H9 (cell line): Measurements from ENCODE around the gene NHSL2. TPM values are rescaled to one million over a fixed set of nuclear protein-coding genes. Genes with fewer than 3 reads are reported as not detected.

Source experiments
- DNase-seq: peaks from one replicate; pipeline ENCODE4 v3.0.0-alpha.2; 2017
- H2AFZ ChIP-seq: one replicate; pipeline ENCODE4 v1.6.1; 2013; ENCODE audit warnings: mild to moderate bottlenecking, low read length, control low read depth, moderate library complexity
- H2AK5ac ChIP-seq: 2 replicates; pipeline ENCODE4 v1.6.1; 2013; ENCODE audit warnings: low read length, control low read depth, mixed read lengths; ENCODE audit not compliant: insufficient read length
- H2BK120ac ChIP-seq: one replicate; pipeline ENCODE4 v1.6.1; 2013; ENCODE audit warnings: low read depth, mild to moderate bottlenecking, low read length, control low read depth, inconsistent platforms; ENCODE audit not compliant: poor library complexity, severe bottlenecking
- H2BK12ac ChIP-seq: 2 replicates; pipeline ENCODE4 v1.6.1; 2013; ENCODE audit warnings: low read length, control low read depth, mixed read lengths, low read depth; ENCODE audit not compliant: insufficient read length
- H2BK15ac ChIP-seq: 2 replicates; pipeline ENCODE4 v1.6.1; 2013; ENCODE audit warnings: low read depth, low read length, control low read depth
- H2BK20ac ChIP-seq: one replicate; pipeline ENCODE4 v1.6.1; 2013; ENCODE audit warnings: low read depth, mild to moderate bottlenecking, low read length, control low read depth, inconsistent platforms; ENCODE audit not compliant: poor library complexity, severe bottlenecking
- H2BK5ac ChIP-seq: 2 replicates; pipeline ENCODE4 v1.6.1; 2013; ENCODE audit warnings: low read length, control low read depth, mixed read lengths; ENCODE audit not compliant: insufficient read length
- H3K14ac ChIP-seq: 2 replicates; pipeline ENCODE4 v1.6.1; 2013; ENCODE audit warnings: low read length, control low read depth; ENCODE audit not compliant: insufficient read depth
- H3K18ac ChIP-seq: 2 replicates; pipeline ENCODE4 v1.6.1; 2013; ENCODE audit warnings: low read depth, mild to moderate bottlenecking, mixed read lengths, low read length, control low read depth; ENCODE audit not compliant: insufficient read length
- H3K23ac ChIP-seq: 2 replicates; pipeline ENCODE4 v1.6.1; 2013; ENCODE audit warnings: low read length, control low read depth, mixed read lengths, low read depth; ENCODE audit not compliant: insufficient read length
- H3K23me2 ChIP-seq: 2 replicates; pipeline ENCODE4 v1.6.1; 2013; ENCODE audit warnings: low read depth, mild to moderate bottlenecking, mixed read lengths, low read length, control low read depth; ENCODE audit not compliant: insufficient read length, poor library complexity, severe bottlenecking
- H3K27ac ChIP-seq: 2 replicates; pipeline ENCODE4 v1.5.1; 2013; ENCODE audit warnings: low read length, control low read depth, mixed read lengths, low read depth; ENCODE audit not compliant: insufficient read length
- H3K27me3 ChIP-seq: 2 replicates; pipeline ENCODE4 v1.6.1; 2013; ENCODE audit warnings: low read length, control low read depth, inconsistent platforms; ENCODE audit not compliant: insufficient read depth
- H3K4ac ChIP-seq: 2 replicates; pipeline ENCODE4 v1.6.1; 2013; ENCODE audit warnings: low read depth, mild to moderate bottlenecking, control low read depth, inconsistent platforms, low read length, moderate library complexity
- H3K4me1 ChIP-seq: 2 replicates; pipeline ENCODE4 v1.6.1; 2013; ENCODE audit warnings: low read length, control low read depth, inconsistent platforms; ENCODE audit not compliant: insufficient read depth
- H3K4me2 ChIP-seq: 2 replicates; pipeline ENCODE4 v1.6.1; 2013; ENCODE audit warnings: low read length, control low read depth, mixed read lengths; ENCODE audit not compliant: insufficient read length, insufficient read depth
- H3K56ac ChIP-seq: 2 replicates; pipeline ENCODE4 v1.6.1; 2013; ENCODE audit warnings: low read depth, mild to moderate bottlenecking, mixed read lengths, low read length, control low read depth; ENCODE audit not compliant: insufficient read length
- H3K79me1 ChIP-seq: 2 replicates; pipeline ENCODE4 v1.6.1; 2013; ENCODE audit warnings: low read depth, mild to moderate bottlenecking, moderate library complexity, low read length, control low read depth, inconsistent platforms; ENCODE audit not compliant: insufficient read depth, poor library complexity, severe bottlenecking
- H3K79me2 ChIP-seq: 2 replicates; pipeline ENCODE4 v1.6.1; 2013; ENCODE audit warnings: low read length, control low read depth, inconsistent platforms; ENCODE audit not compliant: insufficient read depth
- H3K9ac ChIP-seq: 2 replicates; pipeline ENCODE4 v1.6.1; 2013; ENCODE audit warnings: low read length, control low read depth, mixed read lengths; ENCODE audit not compliant: insufficient read length; ENCODE audit errors: extremely low read depth
- H3K9me3 ChIP-seq: one replicate; pipeline ENCODE4 v1.6.1; 2013; ENCODE audit warnings: low read depth, low read length, inconsistent platforms; ENCODE audit not compliant: control insufficient read depth
- H3T11ph ChIP-seq: one replicate; pipeline ENCODE4 v1.6.1; 2013; ENCODE audit warnings: mild to moderate bottlenecking, low read length, control low read depth, inconsistent platforms
- H4K20me1 ChIP-seq: one replicate; pipeline ENCODE4 v1.6.1; 2013; ENCODE audit not compliant: control insufficient read depth, insufficient read length, insufficient read depth
- H4K5ac ChIP-seq: 2 replicates; pipeline ENCODE4 v1.6.1; 2013; ENCODE audit warnings: low read depth, mild to moderate bottlenecking, mixed read lengths, low read length, control low read depth; ENCODE audit not compliant: insufficient read length
- H4K8ac ChIP-seq: replicated peaks from 2 replicates; pipeline ENCODE4 v1.6.1; 2013; ENCODE audit warnings: low read length, control low read depth, mixed read lengths, low read depth; ENCODE audit not compliant: insufficient read length
- H4K91ac ChIP-seq: 2 replicates; pipeline ENCODE4 v1.6.1; 2013; ENCODE audit warnings: low read depth, mild to moderate bottlenecking, moderate library complexity, mixed read lengths, low read length, control low read depth; ENCODE audit not compliant: insufficient read length
- H3K27ac Mint-ChIP-seq, 3 experiments: 2 replicates in 2 of 3; 3 replicates in 1 of 3; pipeline ENCODE4 v1.8.0; 2020 to 2021; ENCODE audit warnings: mixed read lengths in 3 of 3, mild to moderate bottlenecking in 1 of 3, moderate library complexity in 1 of 3
- H3K27me3 Mint-ChIP-seq: 2 replicates; pipeline ENCODE4 v1.8.0; 2021; ENCODE audit warnings: low read depth, mild to moderate bottlenecking, moderate library complexity, mixed read lengths
- H3K36me3 Mint-ChIP-seq, 3 experiments: 2 replicates in 2 of 3; 3 replicates in 1 of 3; pipeline ENCODE4 v1.8.0; 2020 to 2021; ENCODE audit warnings: low read depth in 3 of 3, mixed read lengths in 3 of 3; ENCODE audit not compliant: insufficient read depth in 1 of 3
- H3K4me1 Mint-ChIP-seq, 2 experiments: 2 replicates each; pipeline ENCODE4 v1.8.0; 2020; ENCODE audit warnings: mixed read lengths in 2 of 2
- H3K4me3 Mint-ChIP-seq, 2 experiments: 2 replicates in 1 of 2; 3 replicates in 1 of 2; pipeline ENCODE4 v1.8.0; 2020 to 2021; ENCODE audit warnings: mild to moderate bottlenecking in 2 of 2, mixed read lengths in 2 of 2, moderate library complexity in 1 of 2
- H3K9me3 Mint-ChIP-seq, 2 experiments: 2 replicates in 1 of 2; 3 replicates in 1 of 2; pipeline ENCODE4 v1.8.0; 2020; ENCODE audit warnings: mild to moderate bottlenecking in 2 of 2, mixed read lengths in 2 of 2, moderate library complexity in 1 of 2
- whole genome bisulfite sequencing: extraction: QIAGEN DNeasy Blood & Tissue Kit; methylation state at CpG from one replicate; pipeline ENCODE4 v1.1.7; 2013; ENCODE audit warnings: missing lambda C conversion rate, low lambda C conversion rate, mixed read lengths; ENCODE audit not compliant: insufficient read length; ENCODE audit errors: extremely low coverage; 5-methylcytosine and 5-hydroxymethylcytosine counted together
- total RNA-seq: library from RNA; stranded (reverse); gene quantifications from 2 replicates; pipeline ENCODE4 v1.2.1, GENCODE V29; 2021
- TF ChIP-seq, protein P1 (sequence below): fragments of 200-600 bp; sonication (generic); conservative IDR thresholded peaks from 3 replicates; pipeline ENCODE4 v1.8.0; 2021; ENCODE audit warnings: antibody characterized with exemption, mild to moderate bottlenecking

Gene NHSL2
- total RNA-seq, 1 experiment from 2014 or later = 6.4 TPM

DNA sequence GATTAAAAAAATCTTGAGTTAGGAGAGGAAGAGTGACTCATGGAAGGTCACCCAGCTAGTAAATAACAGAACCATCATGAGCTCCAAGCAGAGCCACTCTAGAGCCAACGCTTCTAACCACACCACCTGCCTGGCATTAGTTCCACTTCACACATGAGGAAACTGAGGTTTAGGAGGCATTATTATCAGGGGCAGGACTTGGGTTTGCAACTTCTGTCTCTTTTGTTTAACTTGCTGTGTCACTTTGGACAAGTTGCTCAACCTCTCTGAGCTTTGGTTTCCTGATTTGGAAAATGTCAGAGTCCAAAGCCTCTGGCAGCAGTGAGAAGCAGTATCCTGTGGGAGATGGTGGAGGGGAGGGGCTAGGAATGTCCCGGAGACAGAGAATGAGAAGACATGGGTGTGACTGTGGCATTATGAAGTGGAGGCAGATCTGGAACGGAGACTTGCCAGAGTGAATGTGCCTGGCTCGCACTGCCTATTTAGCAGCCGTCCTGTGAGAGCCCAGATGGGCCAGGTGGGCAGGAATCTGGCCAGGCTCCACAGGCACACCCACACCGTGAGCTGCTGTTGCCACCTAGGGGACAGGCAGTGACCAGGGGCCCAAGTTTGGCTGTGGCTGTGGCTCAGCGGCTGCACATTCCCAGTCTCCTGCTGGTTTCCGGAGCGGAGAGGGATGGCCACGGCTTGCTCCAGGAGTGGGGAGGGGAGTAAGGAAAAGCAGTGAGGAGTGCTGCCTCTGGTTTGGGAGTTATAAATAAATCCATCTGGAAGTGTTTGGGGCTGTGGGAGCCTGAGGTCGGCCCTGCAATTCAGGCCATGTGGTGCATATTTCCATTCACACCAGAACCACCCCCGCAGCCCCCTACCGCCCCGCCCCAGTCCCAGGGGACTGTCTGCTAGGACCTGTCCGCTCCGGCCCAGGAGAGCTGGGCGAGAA lies 93.4 kb downstream of the NHSL2 start:
- H3K4me1 Mint-ChIP-seq = peaks cover 28% of the 10 kb centered on the region in 2 experiments
- H3K4me2 ChIP-seq = peak overlapping the region; percentile 22
- no peak overlapping the region for H2BK120ac ChIP-seq

More for the DNA sequence above, 93.4 kb downstream of the NHSL2 start:
- peaks cover 6% of the 10 kb centered on the region; the same call in 1 of the 2 replicates for H3K4me1 ChIP-seq
- no peak overlapping the region for H3K9ac ChIP-seq
- H3K79me1 ChIP-seq = no peaks in the 10 kb centered on the region
- H3K56ac ChIP-seq = no peak overlapping the region
- H3K23ac ChIP-seq = no peak overlapping the region
- no peak overlapping the region for H4K8ac ChIP-seq
- no peaks in the 10 kb centered on the region for H3K23me2 ChIP-seq
- no peak overlapping the region for H3K27ac ChIP-seq
- H2BK20ac ChIP-seq = no peak overlapping the region
- Mint-ChIP-seq H3K36me3 (peaks cover 0 to 13% (median 6%) of the 10 kb centered on the region in 3 experiments; a peak in 5 of 7 replicates), H3K27me3 (peaks cover under 1% of the 10 kb centered on the region), H3K27ac (peak overlapping the region in 2 of 3 experiments; percentile 77 to 78; a peak in 6 of 7 replicates), H3K4me3 (peak overlapping the region; percentile 27 to 35; a peak in 3 of 5 replicates), H3K9me3 (peaks cover 61 to 65% of the 10 kb centered on the region in 2 experiments)
- no peak overlapping the region for H3K18ac ChIP-seq
- TF ChIP-seq, protein P1, sequence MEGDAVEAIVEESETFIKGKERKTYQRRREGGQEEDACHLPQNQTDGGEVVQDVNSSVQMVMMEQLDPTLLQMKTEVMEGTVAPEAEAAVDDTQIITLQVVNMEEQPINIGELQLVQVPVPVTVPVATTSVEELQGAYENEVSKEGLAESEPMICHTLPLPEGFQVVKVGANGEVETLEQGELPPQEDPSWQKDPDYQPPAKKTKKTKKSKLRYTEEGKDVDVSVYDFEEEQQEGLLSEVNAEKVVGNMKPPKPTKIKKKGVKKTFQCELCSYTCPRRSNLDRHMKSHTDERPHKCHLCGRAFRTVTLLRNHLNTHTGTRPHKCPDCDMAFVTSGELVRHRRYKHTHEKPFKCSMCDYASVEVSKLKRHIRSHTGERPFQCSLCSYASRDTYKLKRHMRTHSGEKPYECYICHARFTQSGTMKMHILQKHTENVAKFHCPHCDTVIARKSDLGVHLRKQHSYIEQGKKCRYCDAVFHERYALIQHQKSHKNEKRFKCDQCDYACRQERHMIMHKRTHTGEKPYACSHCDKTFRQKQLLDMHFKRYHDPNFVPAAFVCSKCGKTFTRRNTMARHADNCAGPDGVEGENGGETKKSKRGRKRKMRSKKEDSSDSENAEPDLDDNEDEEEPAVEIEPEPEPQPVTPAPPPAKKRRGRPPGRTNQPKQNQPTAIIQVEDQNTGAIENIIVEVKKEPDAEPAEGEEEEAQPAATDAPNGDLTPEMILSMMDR = peak; percentile 59
- WGBS = no CpG with 5 or more reads among the region's 17 CpGs
- no peaks in the 10 kb centered on the region for H3K27me3 ChIP-seq
- H4K20me1 ChIP-seq = no peaks in the 10 kb centered on the region
- no peaks in the 10 kb centered on the region; the same call in 1 of the 2 replicates for H3K79me2 ChIP-seq
- H4K5ac ChIP-seq = no peak overlapping the region
- peak; percentile 81 for DNase-seq
- no peak overlapping the region for H2BK12ac ChIP-seq
- H2AK5ac ChIP-seq = no peak overlapping the region
- no peak overlapping the region for H3T11ph ChIP-seq
- no peak overlapping the region for H2BK15ac ChIP-seq
- no peak overlapping the region; the same call in 1 of the 2 replicates for H3K14ac ChIP-seq
- H2AFZ ChIP-seq = no peak overlapping the region
- H3K4ac ChIP-seq = no peak overlapping the region
- no peak overlapping the region for H2BK5ac ChIP-seq
- peaks cover 66% of the 10 kb centered on the region for H3K9me3 ChIP-seq
- no peak overlapping the region for H4K91ac ChIP-seq
